ENCODE measurements around the gene PARD6G. TPM values are rescaled to one million over a fixed set of nuclear protein-coding genes. Genes with fewer than 3 reads are reported as not detected.
"Not testable (repeated sequence)": the region's sequence is repeated elsewhere in the genome, so short reads cannot be mapped to it uniquely, and the experiment has no call there.

PARD6G gene
- total and polyA plus RNA-seq, 7 experiments from 2014 or later, result 0.07 to 0.16 (median 0.09) TPM; not detected in 3

GRCh38 chr18:80239830-80240229 is 7.5 kb downstream of the PARD6G start:
- H3K27me3 Mint-ChIP-seq, result peaks cover 9 to 35% (median 22%) of the 10 kb centered on the region in 5 donors
- intact Hi-C loops (cut with micrococcal nuclease), result no loop called here
- Histone ChIP-seq H3K9me3 (ENCODE audit: control insufficient read depth in 2 of 3, low read length in 3 of 3) (no peaks in the 10 kb centered on the region), H3K4me1 (ENCODE audit: control insufficient read depth in 2 of 2, insufficient read depth in 2 of 2, low read length in 2 of 2) (no peaks in the 10 kb centered on the region), H3K36me3 (ENCODE audit: control insufficient read depth in 2 of 3, insufficient read depth in 3 of 3, low read length in 3 of 3) (no peaks in the 10 kb centered on the region), H3K27ac (ENCODE audit: low read depth, low read length) (no peak overlapping the region), H3K27me3 (ENCODE audit: control insufficient read depth in 2 of 2, insufficient read depth in 2 of 2, low read length in 2 of 2) (no peaks in the 10 kb centered on the region), H3K4me3 (ENCODE audit: low read length) (no peak overlapping the region)
- DNase-seq (no peak), ATAC-seq (no peak)
- CTCF ChIA-PET, result interaction anchor here (0.7 to 1.3 kb wide), 2 partner anchors 13 to 82 kb away, joined by 3 to 5 read pairs; no protein-coding TSS in a partner anchor
- no peak overlapping the region for H3K27ac Mint-ChIP-seq
- no peaks in the 10 kb centered on the region for H3K4me1 Mint-ChIP-seq
- H3K9me3 Mint-ChIP-seq, result peaks cover 0 to 11% (median 0%) of the 10 kb centered on the region in 11 donors
- no peak overlapping the region for H3K4me3 Mint-ChIP-seq
- no peaks in the 10 kb centered on the region for H3K36me3 Mint-ChIP-seq
- POLR2A ChIA-PET, result no interaction called here

- H3K4me3 ChIP-seq (ENCODE audit: low read length), result no peak overlapping the region
- Mint-ChIP-seq H3K27ac (peak overlapping the region in 1 of 9 donors; percentile 39), H3K4me3 (no peak overlapping the region), H3K4me1 (no peaks in the 10 kb centered on the region), H3K36me3 (no peaks in the 10 kb centered on the region), H3K9me3 (peaks cover 0 to 11% (median 0%) of the 10 kb centered on the region in 11 donors), H3K27me3 (peaks cover 4 to 34% (median 22%) of the 10 kb centered on the region in 5 donors)
- no peaks in the 10 kb centered on the region for H3K36me3 ChIP-seq (ENCODE audit: control insufficient read depth in 2 of 3, insufficient read depth in 3 of 3, low read length in 3 of 3)
- ChIA-PET POLR2A (no interaction called here), CTCF (no interaction called here)
- DNase-seq, result no peak
- ATAC-seq, result no peak
- H3K9me3 ChIP-seq (ENCODE audit: control insufficient read depth in 2 of 3, low read length in 3 of 3), result no peaks in the 10 kb centered on the region
- H3K27me3 ChIP-seq (ENCODE audit: control insufficient read depth in 2 of 2, insufficient read depth in 2 of 2, low read length in 2 of 2), result no peaks in the 10 kb centered on the region
- no peak overlapping the region for H3K27ac ChIP-seq (ENCODE audit: low read depth, low read length)
- intact Hi-C loops (cut with micrococcal nuclease), result no loop called here
- H3K4me1 ChIP-seq (ENCODE audit: control insufficient read depth in 2 of 2, insufficient read depth in 2 of 2, low read length in 2 of 2), result no peaks in the 10 kb centered on the region
These were observed 8.6 kb downstream of the PARD6G start for GRCh38 chr18:80238651-80239260.

GRCh38 chr18:80237519-80237918 is 9.8 kb downstream of the PARD6G start:
- ATAC-seq; H3K27ac Mint-ChIP-seq; H3K27me3 ChIP-seq (ENCODE audit: control insufficient read depth in 2 of 2, insufficient read depth in 2 of 2, low read length in 2 of 2); H3K4me1 ChIP-seq (ENCODE audit: control insufficient read depth in 2 of 2, insufficient read depth in 2 of 2, low read length in 2 of 2); POLR2A ChIA-PET; H3K36me3 ChIP-seq (ENCODE audit: control insufficient read depth in 2 of 3, insufficient read depth in 3 of 3, low read length in 3 of 3); H3K4me3 Mint-ChIP-seq; intact Hi-C loops (cut with micrococcal nuclease); H3K9me3 ChIP-seq (ENCODE audit: control insufficient read depth in 2 of 3, low read length in 3 of 3); H3K4me3 ChIP-seq (ENCODE audit: low read length); DNase-seq; H3K27ac ChIP-seq (ENCODE audit: low read depth, low read length); H3K36me3 Mint-ChIP-seq; CTCF ChIA-PET; H3K4me1 Mint-ChIP-seq: not testable (repeated sequence)
- Mint-ChIP-seq H3K27me3 (peaks cover 0 to 23% (median 13%) of the 10 kb centered on the region in 5 donors), H3K9me3 (peaks cover 0 to 11% (median 0%) of the 10 kb centered on the region in 11 donors)

GRCh38 chr18:80234398-80234797 is 12.9 kb downstream of the PARD6G start:
- no peaks in the 10 kb centered on the region for H3K9me3 ChIP-seq (ENCODE audit: control insufficient read depth in 2 of 3, low read length in 3 of 3)
- intact Hi-C loops (cut with micrococcal nuclease), result no loop called here
- H3K4me1 ChIP-seq (ENCODE audit: control insufficient read depth in 2 of 2, insufficient read depth in 2 of 2, low read length in 2 of 2), result no peaks in the 10 kb centered on the region
- Mint-ChIP-seq H3K27me3 (peaks cover 5 to 13% (median 11%) of the 10 kb centered on the region in 5 donors), H3K4me3 (no peak overlapping the region), H3K36me3 (no peaks in the 10 kb centered on the region), H3K4me1 (no peaks in the 10 kb centered on the region), H3K27ac (no peak overlapping the region), H3K9me3 (peaks cover 0 to 11% (median 0%) of the 10 kb centered on the region in 11 donors)
- no peak overlapping the region for H3K4me3 ChIP-seq (ENCODE audit: low read length)
- POLR2A ChIA-PET, result interaction anchor here (0.6 kb wide), 1 partner anchor 791 kb away, joined by 3 read pairs; no protein-coding TSS in a partner anchor
- no peaks in the 10 kb centered on the region for H3K36me3 ChIP-seq (ENCODE audit: control insufficient read depth in 2 of 3, insufficient read depth in 3 of 3, low read length in 3 of 3)
- no peaks in the 10 kb centered on the region for H3K27me3 ChIP-seq (ENCODE audit: control insufficient read depth in 2 of 2, insufficient read depth in 2 of 2, low read length in 2 of 2)
- CTCF ChIA-PET, result no interaction called here
- DNase-seq (no peak), ATAC-seq (no peak)
- H3K27ac ChIP-seq (ENCODE audit: low read depth, low read length), result no peak overlapping the region

- Mint-ChIP-seq H3K9me3 (peaks cover 0 to 11% (median 0%) of the 10 kb centered on the region in 11 donors), H3K27ac (no peak overlapping the region), H3K27me3 (peaks cover 5 to 14% (median 11%) of the 10 kb centered on the region in 5 donors), H3K4me3 (no peak overlapping the region), H3K4me1 (no peaks in the 10 kb centered on the region), H3K36me3 (no peaks in the 10 kb centered on the region)
- Histone ChIP-seq H3K9me3 (ENCODE audit: control insufficient read depth in 2 of 3, low read length in 3 of 3) (no peaks in the 10 kb centered on the region), H3K4me1 (ENCODE audit: control insufficient read depth in 2 of 2, insufficient read depth in 2 of 2, low read length in 2 of 2) (no peaks in the 10 kb centered on the region), H3K27ac (ENCODE audit: low read depth, low read length) (no peak overlapping the region), H3K27me3 (ENCODE audit: control insufficient read depth in 2 of 2, insufficient read depth in 2 of 2, low read length in 2 of 2) (no peaks in the 10 kb centered on the region), H3K36me3 (ENCODE audit: control insufficient read depth in 2 of 3, insufficient read depth in 3 of 3, low read length in 3 of 3) (no peaks in the 10 kb centered on the region), H3K4me3 (ENCODE audit: low read length) (no peak overlapping the region)
- CTCF ChIA-PET, result no interaction called here
- POLR2A ChIA-PET, result interaction anchor here (0.6 kb wide), 1 partner anchor 790 kb away, joined by 3 read pairs; no protein-coding TSS in a partner anchor
- no peak for ATAC-seq
- no peak for DNase-seq
- intact Hi-C loops (cut with micrococcal nuclease), result no loop called here
These were observed 13.4 kb downstream of the PARD6G start for GRCh38 chr18:80233899-80234298.

DNA sequence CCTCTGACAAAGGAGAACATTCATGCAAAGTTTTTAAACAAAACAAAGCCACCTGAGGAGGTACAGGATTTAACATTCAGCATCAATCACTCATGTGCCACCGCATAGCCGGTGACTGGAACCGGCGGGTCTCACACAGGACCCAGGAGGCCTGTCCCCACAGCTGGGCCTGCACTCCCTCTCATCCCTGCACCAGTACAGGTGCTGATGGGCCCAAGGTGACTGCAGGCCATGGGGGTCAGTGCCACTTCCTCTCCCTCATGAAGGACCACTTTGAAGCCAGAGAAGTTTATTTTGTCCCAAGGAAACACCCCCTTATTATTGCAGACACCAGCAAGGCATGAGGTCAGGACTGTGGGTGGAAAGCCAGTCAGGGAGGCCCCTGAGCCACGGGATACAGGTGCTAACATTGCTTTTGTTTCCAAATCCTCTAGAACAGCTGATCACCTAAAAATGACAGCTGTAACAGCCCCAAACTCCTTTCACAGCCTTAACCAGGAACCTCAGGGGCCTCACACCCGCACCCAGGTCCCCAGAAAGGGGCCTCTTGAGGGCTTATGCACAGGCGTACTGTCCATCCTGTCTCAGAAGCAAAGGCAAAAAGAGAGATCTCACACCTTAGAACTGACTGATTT is 14.0 kb downstream of the PARD6G start:
- Histone ChIP-seq H3K9me3 (ENCODE audit: control insufficient read depth in 2 of 3, low read length in 3 of 3) (no peaks in the 10 kb centered on the region), H3K27me3 (ENCODE audit: control insufficient read depth in 2 of 2, insufficient read depth in 2 of 2, low read length in 2 of 2) (no peaks in the 10 kb centered on the region), H3K4me1 (ENCODE audit: control insufficient read depth in 2 of 2, insufficient read depth in 2 of 2, low read length in 2 of 2) (no peaks in the 10 kb centered on the region), H3K36me3 (ENCODE audit: control insufficient read depth in 2 of 3, insufficient read depth in 3 of 3, low read length in 3 of 3) (no peaks in the 10 kb centered on the region), H3K27ac (ENCODE audit: low read depth, low read length) (no peak overlapping the region), H3K4me3 (ENCODE audit: low read length) (no peak overlapping the region)
- Mint-ChIP-seq H3K27ac (no peak overlapping the region), H3K4me3 (no peak overlapping the region), H3K9me3 (peaks cover 0 to 11% (median 0%) of the 10 kb centered on the region in 11 donors), H3K36me3 (no peaks in the 10 kb centered on the region), H3K4me1 (no peaks in the 10 kb centered on the region), H3K27me3 (peaks cover 5 to 14% (median 11%) of the 10 kb centered on the region in 5 donors)
- intact Hi-C loops (cut with micrococcal nuclease), result no loop called here
- ChIA-PET POLR2A (no interaction called here), CTCF (no interaction called here)
- DNase-seq (no peak), ATAC-seq (no peak)

GRCh38 chr18:80232710-80233109 is 14.6 kb downstream of the PARD6G start:
- Histone ChIP-seq H3K27me3 (ENCODE audit: control insufficient read depth in 2 of 2, insufficient read depth in 2 of 2, low read length in 2 of 2) (no peaks in the 10 kb centered on the region), H3K36me3 (ENCODE audit: control insufficient read depth in 2 of 3, insufficient read depth in 3 of 3, low read length in 3 of 3) (no peaks in the 10 kb centered on the region), H3K27ac (ENCODE audit: low read depth, low read length) (no peak overlapping the region), H3K4me3 (ENCODE audit: low read length) (no peak overlapping the region), H3K4me1 (ENCODE audit: control insufficient read depth in 2 of 2, insufficient read depth in 2 of 2, low read length in 2 of 2) (no peaks in the 10 kb centered on the region), H3K9me3 (ENCODE audit: control insufficient read depth in 2 of 3, low read length in 3 of 3) (no peaks in the 10 kb centered on the region)
- no peaks in the 10 kb centered on the region for H3K36me3 Mint-ChIP-seq
- DNase-seq, result no peak
- H3K27me3 Mint-ChIP-seq, result peaks cover 5 to 17% (median 11%) of the 10 kb centered on the region in 5 donors
- intact Hi-C loops (cut with micrococcal nuclease), result no loop called here
- CTCF ChIA-PET, result no interaction called here
- H3K27ac Mint-ChIP-seq, result no peak overlapping the region
- no peak for ATAC-seq
- no peak overlapping the region for H3K4me3 Mint-ChIP-seq
- POLR2A ChIA-PET, result no interaction called here
- peaks cover 0 to 11% (median 0%) of the 10 kb centered on the region in 11 donors for H3K9me3 Mint-ChIP-seq
- H3K4me1 Mint-ChIP-seq, result no peaks in the 10 kb centered on the region
